ENCODE results near the gene ARMCX5. TPM values are rescaled to one million over a fixed set of nuclear protein-coding genes. Genes with fewer than 3 reads are reported as not detected.
A peak's percentile ranks its signal among the peaks of the same experiment; 100 is the strongest.

The ARMCX5 gene
- total and polyA plus RNA-seq, 4 donors: 3.2 to 9.6 (median 6.8) TPM

DNA sequence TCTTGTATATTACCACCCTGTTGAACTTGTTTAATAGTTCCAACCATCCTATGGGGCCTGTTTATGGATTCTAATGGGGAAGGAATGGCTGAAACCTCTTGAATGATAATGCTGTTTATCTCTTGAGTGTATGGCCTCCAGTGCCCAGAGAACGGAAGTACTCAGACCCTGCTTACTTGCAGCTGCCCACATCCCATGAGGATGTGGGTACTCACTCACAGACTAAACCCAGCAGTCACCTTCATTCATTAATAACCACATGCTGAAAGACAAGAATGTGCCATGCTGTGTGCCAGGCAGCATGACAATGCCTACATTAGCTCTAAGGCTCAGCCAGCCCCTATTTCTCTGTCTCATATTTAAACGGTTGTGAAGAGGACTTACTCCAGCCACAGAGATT, 5.9 kb upstream of the ARMCX5 start (continued):
- TF ChIP-seq RAD21 (IDR thresholded peaks at IDR 0.05) (no peak), HNF4G (IDR thresholded peaks at IDR 0.05) (no peak), RXRA (IDR thresholded peaks at IDR 0.05) (no peak)
- TF ChIP-seq, protein P1, sequence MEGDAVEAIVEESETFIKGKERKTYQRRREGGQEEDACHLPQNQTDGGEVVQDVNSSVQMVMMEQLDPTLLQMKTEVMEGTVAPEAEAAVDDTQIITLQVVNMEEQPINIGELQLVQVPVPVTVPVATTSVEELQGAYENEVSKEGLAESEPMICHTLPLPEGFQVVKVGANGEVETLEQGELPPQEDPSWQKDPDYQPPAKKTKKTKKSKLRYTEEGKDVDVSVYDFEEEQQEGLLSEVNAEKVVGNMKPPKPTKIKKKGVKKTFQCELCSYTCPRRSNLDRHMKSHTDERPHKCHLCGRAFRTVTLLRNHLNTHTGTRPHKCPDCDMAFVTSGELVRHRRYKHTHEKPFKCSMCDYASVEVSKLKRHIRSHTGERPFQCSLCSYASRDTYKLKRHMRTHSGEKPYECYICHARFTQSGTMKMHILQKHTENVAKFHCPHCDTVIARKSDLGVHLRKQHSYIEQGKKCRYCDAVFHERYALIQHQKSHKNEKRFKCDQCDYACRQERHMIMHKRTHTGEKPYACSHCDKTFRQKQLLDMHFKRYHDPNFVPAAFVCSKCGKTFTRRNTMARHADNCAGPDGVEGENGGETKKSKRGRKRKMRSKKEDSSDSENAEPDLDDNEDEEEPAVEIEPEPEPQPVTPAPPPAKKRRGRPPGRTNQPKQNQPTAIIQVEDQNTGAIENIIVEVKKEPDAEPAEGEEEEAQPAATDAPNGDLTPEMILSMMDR (IDR thresholded peaks at IDR 0.05; ENCODE audit: low read depth, low read length, missing input control): no peak

DNA sequence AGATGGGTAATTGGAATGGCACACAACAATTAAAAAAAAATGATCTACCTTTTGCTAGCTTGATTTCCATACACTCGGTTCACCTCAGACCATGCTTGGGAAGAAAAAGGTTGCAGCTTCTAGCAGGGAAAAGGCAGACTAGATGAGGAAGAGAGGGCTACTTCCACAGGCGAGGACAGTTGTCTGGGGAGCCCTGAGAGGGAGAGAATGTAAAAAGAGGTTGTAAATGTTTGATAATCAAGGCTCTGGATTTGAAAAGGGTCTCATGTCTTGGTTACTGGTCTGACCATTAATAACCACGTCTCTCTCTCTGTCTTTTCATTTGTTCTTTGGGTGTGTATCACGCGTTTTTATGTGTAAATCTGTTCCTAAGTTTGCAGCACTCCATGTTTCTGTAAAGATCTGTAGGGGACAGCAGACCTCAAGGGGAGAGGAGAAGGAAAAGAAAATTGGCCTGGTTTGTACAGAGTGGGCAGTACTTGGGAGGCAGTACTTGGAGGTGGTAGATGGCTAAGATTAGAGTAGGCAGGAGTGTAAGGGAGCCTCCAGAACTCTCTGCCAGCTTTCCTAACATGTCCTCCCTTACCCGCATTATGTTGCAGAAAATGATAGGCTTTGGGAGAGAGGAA, 750 bp downstream of the ARMCX5 start:
- H3K9ac ChIP-seq (ENCODE audit: low read depth in 1 of 2, low read length in 2 of 2): peak overlapping the region in 1 of 2 donors; percentile 88
- peak overlapping the region; percentile 60 to 94 (median 65) for H3K4me3 ChIP-seq (ENCODE audit: low read depth in 1 of 3, low read length in 3 of 3)
- H3K27me3 ChIP-seq (ENCODE audit: control insufficient read depth in 4 of 4, insufficient read depth in 4 of 4, low read length in 3 of 4): no peaks in the 10 kb centered on the region
- WGBS: 7% methylated on average over 6 of the region's 6 CpGs
- no peak for TF ChIP-seq HNF4A (conservative IDR thresholded peaks at IDR 0.05)
- peak in 1 of 2 donors; percentile 11 for TF ChIP-seq RAD21 (IDR thresholded peaks at IDR 0.05)
- H3K27ac ChIP-seq (ENCODE audit: low read depth in 1 of 2, low read length in 2 of 2): peak overlapping the region; percentile 55 to 82
- peaks cover 0 to 2% (median 0%) of the 10 kb centered on the region in 4 donors for H3K36me3 ChIP-seq (ENCODE audit: control insufficient read depth in 4 of 4, insufficient read depth in 3 of 4, low read depth in 1 of 4, low read length in 3 of 4)
- no peaks in the 10 kb centered on the region for H3K9me3 ChIP-seq (ENCODE audit: control insufficient read depth in 4 of 4, low read length in 3 of 4)
- DNase-seq (ENCODE audit: low spot score): no peak
- peaks cover 0 to 6% (median 4%) of the 10 kb centered on the region in 4 donors for H3K4me1 ChIP-seq (ENCODE audit: control insufficient read depth in 4 of 4, insufficient read depth in 4 of 4, low read length in 3 of 4)

DNA sequence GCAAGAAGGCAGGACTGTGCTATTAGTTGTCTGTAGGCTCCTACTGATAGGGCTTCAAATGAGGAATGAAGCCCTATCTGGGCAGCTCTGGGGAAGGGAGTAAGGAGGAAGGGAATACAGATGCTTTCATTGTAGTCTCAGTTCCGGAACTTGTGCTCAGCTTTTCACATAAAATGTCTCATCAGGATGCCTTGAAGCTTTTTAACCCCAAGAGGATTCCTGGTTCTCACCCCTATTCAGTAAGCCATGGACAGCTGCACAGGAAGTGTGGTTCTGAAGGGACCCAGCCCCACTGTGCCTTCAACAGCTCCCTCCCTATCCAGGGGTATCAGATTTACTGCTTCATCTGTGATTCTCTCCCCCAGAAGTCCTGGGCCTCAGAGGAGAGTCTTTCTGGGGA, 5.0 kb downstream of the ARMCX5 start:
- H3K4me1 ChIP-seq (ENCODE audit: control insufficient read depth in 4 of 4, insufficient read depth in 4 of 4, low read length in 3 of 4): peaks cover 0 to 6% (median 4%) of the 10 kb centered on the region in 4 donors
- WGBS: 94% methylated on average over 1 of the region's 1 CpG
- H3K36me3 ChIP-seq (ENCODE audit: control insufficient read depth in 4 of 4, insufficient read depth in 3 of 4, low read depth in 1 of 4, low read length in 3 of 4): peaks cover 0 to 2% (median 0%) of the 10 kb centered on the region in 4 donors
- DNase-seq (ENCODE audit: low spot score): no peak
- H3K27ac ChIP-seq (ENCODE audit: low read depth in 1 of 2, low read length in 2 of 2): no peak overlapping the region
- TF ChIP-seq, protein P1 (IDR thresholded peaks at IDR 0.05; ENCODE audit: low read depth, low read length, missing input control): no peak
- TF ChIP-seq, protein P2, sequence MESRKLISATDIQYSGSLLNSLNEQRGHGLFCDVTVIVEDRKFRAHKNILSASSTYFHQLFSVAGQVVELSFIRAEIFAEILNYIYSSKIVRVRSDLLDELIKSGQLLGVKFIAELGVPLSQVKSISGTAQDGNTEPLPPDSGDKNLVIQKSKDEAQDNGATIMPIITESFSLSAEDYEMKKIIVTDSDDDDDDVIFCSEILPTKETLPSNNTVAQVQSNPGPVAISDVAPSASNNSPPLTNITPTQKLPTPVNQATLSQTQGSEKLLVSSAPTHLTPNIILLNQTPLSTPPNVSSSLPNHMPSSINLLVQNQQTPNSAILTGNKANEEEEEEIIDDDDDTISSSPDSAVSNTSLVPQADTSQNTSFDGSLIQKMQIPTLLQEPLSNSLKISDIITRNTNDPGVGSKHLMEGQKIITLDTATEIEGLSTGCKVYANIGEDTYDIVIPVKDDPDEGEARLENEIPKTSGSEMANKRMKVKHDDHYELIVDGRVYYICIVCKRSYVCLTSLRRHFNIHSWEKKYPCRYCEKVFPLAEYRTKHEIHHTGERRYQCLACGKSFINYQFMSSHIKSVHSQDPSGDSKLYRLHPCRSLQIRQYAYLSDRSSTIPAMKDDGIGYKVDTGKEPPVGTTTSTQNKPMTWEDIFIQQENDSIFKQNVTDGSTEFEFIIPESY (IDR thresholded peaks at IDR 0.05): no peak
- TF ChIP-seq GABPA (IDR thresholded peaks at IDR 0.05 in 1 of 2, conservative IDR thresholded peaks at IDR 0.05 in 1 of 2): no peak
- no peak for TF ChIP-seq FOXA1 (IDR thresholded peaks at IDR 0.05)
- TF ChIP-seq HNF4A (conservative IDR thresholded peaks at IDR 0.05): no peak
- TF ChIP-seq JUND (IDR thresholded peaks at IDR 0.05): no peak
- no peak for TF ChIP-seq RXRA (IDR thresholded peaks at IDR 0.05)
- no peak for TF ChIP-seq EGR1 (IDR thresholded peaks at IDR 0.05; ENCODE audit: low read depth in 2 of 2)
- H3K27me3 ChIP-seq (ENCODE audit: control insufficient read depth in 4 of 4, insufficient read depth in 4 of 4, low read length in 3 of 4): no peaks in the 10 kb centered on the region
- no peak overlapping the region for H3K4me3 ChIP-seq (ENCODE audit: low read depth in 1 of 3, low read length in 3 of 3)
- no peak overlapping the region for H3K9ac ChIP-seq (ENCODE audit: low read depth in 1 of 2, low read length in 2 of 2)
- H3K9me3 ChIP-seq (ENCODE audit: control insufficient read depth in 4 of 4, low read length in 3 of 4): no peaks in the 10 kb centered on the region

Data from liver (tissue), 9 donors.